Measurements from ENCODE around the gene RUBCNL.

The RUBCNL gene

GRCh38 chr13:46315036-46315435 is 72.0 kb downstream of the RUBCNL start:
- TF ChIP-seq CTCF (IDR thresholded peaks at IDR 0.05; ENCODE audit: poor library complexity, severe bottlenecking): no peak
- no peak for DNase-seq (ENCODE audit: low spot score)
- H3K36me3 ChIP-seq (ENCODE audit: low read depth): no peaks in the 10 kb centered on the region

GRCh38 chr13:46314587-46314986 is 72.5 kb downstream of the RUBCNL start:
- TF ChIP-seq CTCF (IDR thresholded peaks at IDR 0.05; ENCODE audit: poor library complexity, severe bottlenecking): no peak
- Histone ChIP-seq H3K27me3 (ENCODE audit: insufficient read depth, poor library complexity, severe bottlenecking) (no peaks in the 10 kb centered on the region), H3K36me3 (ENCODE audit: low read depth) (no peaks in the 10 kb centered on the region), H3K27ac (ENCODE audit: poor library complexity, severe bottlenecking) (no peak overlapping the region), H3K9me3 (ENCODE audit: severe bottlenecking) (no peaks in the 10 kb centered on the region), H3K4me1 (ENCODE audit: insufficient read depth, poor library complexity, severe bottlenecking) (no peaks in the 10 kb centered on the region), H3K4me3 (ENCODE audit: severe bottlenecking) (no peak overlapping the region)
- ATAC-seq (ENCODE audit: low read depth) (no peak), DNase-seq (ENCODE audit: low spot score) (no peak)

More at GRCh38 chr13:46315036-46315435, 72.0 kb downstream of the RUBCNL start:
- H3K9me3 ChIP-seq (ENCODE audit: severe bottlenecking): no peaks in the 10 kb centered on the region
- no peak overlapping the region for H3K4me3 ChIP-seq (ENCODE audit: severe bottlenecking)
- H3K27me3 ChIP-seq (ENCODE audit: insufficient read depth, poor library complexity, severe bottlenecking): no peaks in the 10 kb centered on the region
- no peaks in the 10 kb centered on the region for H3K4me1 ChIP-seq (ENCODE audit: insufficient read depth, poor library complexity, severe bottlenecking)
- no peak for ATAC-seq (ENCODE audit: low read depth)
- no peak overlapping the region for H3K27ac ChIP-seq (ENCODE audit: poor library complexity, severe bottlenecking)

- no peak for ATAC-seq (ENCODE audit: low read depth)
- Histone ChIP-seq H3K4me1 (ENCODE audit: insufficient read depth, poor library complexity, severe bottlenecking) (no peaks in the 10 kb centered on the region), H3K27me3 (ENCODE audit: insufficient read depth, poor library complexity, severe bottlenecking) (no peaks in the 10 kb centered on the region), H3K9me3 (ENCODE audit: severe bottlenecking) (no peaks in the 10 kb centered on the region), H3K4me3 (ENCODE audit: severe bottlenecking) (no peak overlapping the region), H3K27ac (ENCODE audit: poor library complexity, severe bottlenecking) (no peak overlapping the region), H3K36me3 (ENCODE audit: low read depth) (no peaks in the 10 kb centered on the region)
- TF ChIP-seq CTCF (IDR thresholded peaks at IDR 0.05; ENCODE audit: poor library complexity, severe bottlenecking): no peak
- no peak for DNase-seq (ENCODE audit: low spot score)
Measured at GRCh38 chr13:46313432-46314257, 73.4 kb downstream of the RUBCNL start.

- no peak overlapping the region for H3K4me3 ChIP-seq (ENCODE audit: severe bottlenecking)
- DNase-seq (ENCODE audit: low spot score) (no peak), ATAC-seq (ENCODE audit: low read depth) (no peak)
- H3K4me1 ChIP-seq (ENCODE audit: insufficient read depth, poor library complexity, severe bottlenecking): no peaks in the 10 kb centered on the region
- H3K36me3 ChIP-seq (ENCODE audit: low read depth): no peaks in the 10 kb centered on the region
- H3K9me3 ChIP-seq (ENCODE audit: severe bottlenecking): no peaks in the 10 kb centered on the region
- TF ChIP-seq CTCF (IDR thresholded peaks at IDR 0.05; ENCODE audit: poor library complexity, severe bottlenecking): no peak
- no peaks in the 10 kb centered on the region for H3K27me3 ChIP-seq (ENCODE audit: insufficient read depth, poor library complexity, severe bottlenecking)
- H3K27ac ChIP-seq (ENCODE audit: poor library complexity, severe bottlenecking): no peak overlapping the region
Measured at GRCh38 chr13:46313024-46313423, 74.0 kb downstream of the RUBCNL start.

DNA sequence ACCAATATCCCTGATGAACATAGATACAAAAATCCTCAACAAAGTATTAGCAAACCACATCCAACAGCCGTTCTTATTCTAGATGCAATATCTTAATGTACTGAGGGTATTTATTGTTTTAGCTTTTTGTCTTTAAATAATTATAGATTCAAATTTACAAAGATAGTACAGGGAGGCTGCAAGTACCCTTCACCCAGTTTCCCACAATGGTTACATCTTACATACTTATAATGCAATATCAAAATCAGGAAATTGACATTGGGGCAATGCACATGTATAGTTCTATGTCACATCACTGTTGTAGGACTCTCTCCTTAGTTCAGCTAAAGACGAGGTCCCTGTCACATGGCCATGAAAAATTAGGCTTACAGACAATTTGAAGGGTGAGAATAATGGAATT is 75.8 kb downstream of the RUBCNL start:
- H3K4me3 ChIP-seq (ENCODE audit: severe bottlenecking): no peak overlapping the region
- no peaks in the 10 kb centered on the region for H3K36me3 ChIP-seq (ENCODE audit: low read depth)
- no peak for DNase-seq (ENCODE audit: low spot score)
- no peaks in the 10 kb centered on the region for H3K4me1 ChIP-seq (ENCODE audit: insufficient read depth, poor library complexity, severe bottlenecking)
- no peak for TF ChIP-seq CTCF (IDR thresholded peaks at IDR 0.05; ENCODE audit: poor library complexity, severe bottlenecking)
- no peak for ATAC-seq (ENCODE audit: low read depth)
- no peak overlapping the region for H3K27ac ChIP-seq (ENCODE audit: poor library complexity, severe bottlenecking)
- no peaks in the 10 kb centered on the region for H3K27me3 ChIP-seq (ENCODE audit: insufficient read depth, poor library complexity, severe bottlenecking)
- H3K9me3 ChIP-seq (ENCODE audit: severe bottlenecking): no peaks in the 10 kb centered on the region

Data from RWPE2 (cell line).